GOT3 (cell line): ENCODE results near the gene SLC7A8.

ENCODE experiments used
- DNase-seq: peaks from one replicate; lab custom pipeline; 2025; ENCODE audit warnings: mixed read lengths; lab: John Stamatoyannopoulos, UW

The SLC7A8 gene

GRCh38 chr14:23182372-23183157 is 895 bp downstream of the SLC7A8 start:
- no peak for DNase-seq

- DNase-seq: no peak
Observed at GRCh38 chr14:23181946-23182345, 1.5 kb downstream of the SLC7A8 start.

GRCh38 chr14:23181453-23181852 is 2.0 kb downstream of the SLC7A8 start:
- no peak for DNase-seq

GRCh38 chr14:23177181-23177580 is 6.3 kb downstream of the SLC7A8 start:
- no peak for DNase-seq

- DNase-seq: no peak
Observed at GRCh38 chr14:23175823-23176222, 7.6 kb downstream of the SLC7A8 start.

GRCh38 chr14:23174296-23175184 is 8.9 kb downstream of the SLC7A8 start:
- DNase-seq: no peak

- no peak for DNase-seq
Observed at GRCh38 chr14:23173796-23174195, 9.7 kb downstream of the SLC7A8 start.

- no peak for DNase-seq
Observed at GRCh38 chr14:23173031-23173430, 10.4 kb downstream of the SLC7A8 start.

- DNase-seq: no peak
Observed at GRCh38 chr14:23172574-23172973, 10.9 kb downstream of the SLC7A8 start.

- no peak for DNase-seq
Observed at GRCh38 chr14:23172096-23172495, 11.4 kb downstream of the SLC7A8 start.

GRCh38 chr14:23171222-23171975 is 12.1 kb downstream of the SLC7A8 start:
- no peak for DNase-seq

- no peak for DNase-seq
Observed at GRCh38 chr14:23169622-23170021, 13.8 kb downstream of the SLC7A8 start.

- no peak for DNase-seq
Observed at GRCh38 chr14:23168246-23168645, 15.2 kb downstream of the SLC7A8 start.

- no peak for DNase-seq
Observed at GRCh38 chr14:23167116-23167847, 16.2 kb downstream of the SLC7A8 start.

GRCh38 chr14:23164949-23165348 is 18.5 kb downstream of the SLC7A8 start:
- DNase-seq: no peak

GRCh38 chr14:23164250-23164649 is 19.2 kb downstream of the SLC7A8 start:
- no peak for DNase-seq

- DNase-seq: no peak
Observed at GRCh38 chr14:23163830-23164229, 19.6 kb downstream of the SLC7A8 start.

GRCh38 chr14:23162800-23163199 is 20.7 kb downstream of the SLC7A8 start:
- no peak for DNase-seq

GRCh38 chr14:23162005-23162404 is 21.5 kb downstream of the SLC7A8 start:
- no peak for DNase-seq

- DNase-seq: no peak
Observed at GRCh38 chr14:23160924-23161522, 22.4 kb downstream of the SLC7A8 start.

GRCh38 chr14:23159532-23159931 is 23.9 kb downstream of the SLC7A8 start:
- DNase-seq: no peak
